Measurements from ENCODE around the gene FBXO31.

- TF ChIP-seq POLR2A (IDR thresholded peaks at IDR 0.05): no peak
- no peak for TF ChIP-seq CTCF (IDR thresholded peaks at IDR 0.05)
- TF ChIP-seq EP300 (IDR thresholded peaks at IDR 0.05): no peak
These were observed 86.2 kb downstream of the FBXO31 start for GRCh38 chr16:87297407-87297806.
